Activated naive CD8-positive, alpha-beta T cell treated with anti-CD3 and anti-CD28 coated beads, Interleukin-2, amount 50 U/mL, for 16 hours (primary cell): ENCODE measurements around the gene PM20D1.
"Not testable (repeated sequence)": the region's sequence is repeated elsewhere in the genome, so short reads cannot be mapped to it uniquely, and the experiment has no call there.

Experiments
- DNase-seq: peaks from one replicate; pipeline ENCODE4 v3.0.0-alpha.2; 2020; ENCODE audit warnings: low read depth, low spot score

The PM20D1 gene, protein sequence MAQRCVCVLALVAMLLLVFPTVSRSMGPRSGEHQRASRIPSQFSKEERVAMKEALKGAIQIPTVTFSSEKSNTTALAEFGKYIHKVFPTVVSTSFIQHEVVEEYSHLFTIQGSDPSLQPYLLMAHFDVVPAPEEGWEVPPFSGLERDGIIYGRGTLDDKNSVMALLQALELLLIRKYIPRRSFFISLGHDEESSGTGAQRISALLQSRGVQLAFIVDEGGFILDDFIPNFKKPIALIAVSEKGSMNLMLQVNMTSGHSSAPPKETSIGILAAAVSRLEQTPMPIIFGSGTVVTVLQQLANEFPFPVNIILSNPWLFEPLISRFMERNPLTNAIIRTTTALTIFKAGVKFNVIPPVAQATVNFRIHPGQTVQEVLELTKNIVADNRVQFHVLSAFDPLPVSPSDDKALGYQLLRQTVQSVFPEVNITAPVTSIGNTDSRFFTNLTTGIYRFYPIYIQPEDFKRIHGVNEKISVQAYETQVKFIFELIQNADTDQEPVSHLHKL

GRCh38 chr1:205849619-205850355, at the start of gene PM20D1:
PM20D1 (minus strand) TSS chr1:205850132; CDS start chr1:205850072, 60 bp downstream.
- DNase-seq = peak; percentile 55

- no peak for DNase-seq
Measured at GRCh38 chr1:205896351-205896750, 46.4 kb upstream of the PM20D1 start.

- DNase-seq = not testable (repeated sequence)
Measured at GRCh38 chr1:205894119-205894518, 44.2 kb upstream of the PM20D1 start.

GRCh38 chr1:205892175-205892574, 42.2 kb upstream of the PM20D1 start:
- DNase-seq = not testable (repeated sequence)

- DNase-seq = not testable (repeated sequence)
Measured at GRCh38 chr1:205891481-205891880, 41.5 kb upstream of the PM20D1 start.

GRCh38 chr1:205890631-205891030, 40.7 kb upstream of the PM20D1 start:
- not testable (repeated sequence) for DNase-seq

- DNase-seq = not testable (repeated sequence)
Measured at GRCh38 chr1:205889706-205890105, 39.8 kb upstream of the PM20D1 start.

DNA sequence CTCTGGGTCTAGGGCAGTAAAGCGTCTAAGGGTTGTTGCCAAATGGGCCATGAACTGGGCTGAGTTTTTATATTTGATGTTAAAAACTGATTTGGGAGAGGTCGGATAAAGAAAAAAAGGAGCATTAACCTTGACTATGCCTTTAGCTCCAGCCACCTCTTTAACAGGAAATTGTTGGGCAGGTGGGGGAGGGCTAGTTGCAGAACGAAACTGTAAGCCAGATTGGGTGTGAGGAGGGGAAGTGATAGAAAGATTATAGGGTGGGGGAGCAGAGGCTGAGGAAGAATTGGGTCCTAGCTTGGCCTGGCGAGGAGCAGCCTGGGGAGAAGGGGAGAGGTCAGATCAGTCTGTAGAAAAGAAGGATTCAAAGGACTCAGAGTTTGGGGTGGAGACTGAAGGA, 39.1 kb upstream of the PM20D1 start:
- DNase-seq = not testable (repeated sequence)

- DNase-seq = no peak
Measured at GRCh38 chr1:205883792-205884191, 33.9 kb upstream of the PM20D1 start.

GRCh38 chr1:205880923-205881322, 31.0 kb upstream of the PM20D1 start:
- no peak for DNase-seq

DNA sequence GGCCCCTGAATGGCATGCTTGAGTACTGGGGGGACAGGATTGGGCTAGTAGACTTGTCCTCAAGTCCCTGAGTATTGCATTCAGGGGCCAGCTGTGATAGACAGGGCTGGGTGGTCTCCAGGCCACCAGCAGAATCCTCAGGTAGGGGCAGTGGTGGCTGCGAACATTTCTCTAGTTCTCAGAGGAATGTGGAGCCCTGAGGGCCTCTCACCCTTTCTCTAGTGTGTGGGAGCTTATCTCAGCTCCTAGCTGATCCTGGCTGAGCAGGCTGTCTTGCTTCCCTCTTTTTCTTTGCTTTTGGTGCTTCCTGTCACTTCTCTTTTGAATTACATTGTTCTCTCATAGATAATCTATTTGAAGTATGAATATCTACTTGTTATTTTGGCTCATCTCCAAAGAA, 30.0 kb upstream of the PM20D1 start:
- no peak for DNase-seq

DNA sequence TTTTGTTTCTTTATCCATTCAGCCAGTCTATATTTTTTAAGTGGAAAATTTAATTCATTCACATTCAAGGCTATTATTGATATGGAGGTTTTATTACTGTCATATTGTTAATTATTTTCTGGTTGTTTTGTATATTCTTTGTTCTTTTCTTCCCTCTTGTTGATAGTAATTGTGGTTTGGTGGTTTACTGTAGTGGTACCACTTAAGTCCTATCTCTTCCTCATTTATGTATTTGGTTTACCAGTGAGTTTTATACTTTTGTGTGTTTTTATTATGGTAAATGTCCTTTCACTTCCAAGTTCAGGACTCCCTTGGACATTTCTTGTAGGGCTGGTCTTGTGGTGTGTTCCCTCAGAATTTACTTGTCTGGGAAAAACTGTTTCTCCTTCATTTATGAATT, 28.1 kb upstream of the PM20D1 start:
- DNase-seq = no peak

DNA sequence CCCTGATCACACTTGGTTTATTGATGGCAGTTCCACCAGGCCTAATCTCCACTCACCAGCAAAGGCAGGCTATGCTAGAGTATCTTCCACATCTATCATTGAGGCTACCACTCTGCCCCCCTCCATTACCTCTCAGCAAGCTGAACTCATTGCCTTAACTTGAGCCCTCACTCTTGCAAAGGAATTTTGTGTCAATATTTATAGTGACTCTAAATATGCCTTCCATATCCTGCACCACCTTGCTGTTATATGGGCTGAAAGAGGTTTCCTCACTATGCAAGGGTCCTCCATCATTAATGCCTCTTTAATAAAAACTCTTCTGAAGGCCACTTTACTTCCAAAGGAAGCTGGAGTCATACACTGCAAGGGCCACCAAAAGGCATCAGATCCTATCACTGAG, 23.2 kb upstream of the PM20D1 start:
- not testable (repeated sequence) for DNase-seq

DNA sequence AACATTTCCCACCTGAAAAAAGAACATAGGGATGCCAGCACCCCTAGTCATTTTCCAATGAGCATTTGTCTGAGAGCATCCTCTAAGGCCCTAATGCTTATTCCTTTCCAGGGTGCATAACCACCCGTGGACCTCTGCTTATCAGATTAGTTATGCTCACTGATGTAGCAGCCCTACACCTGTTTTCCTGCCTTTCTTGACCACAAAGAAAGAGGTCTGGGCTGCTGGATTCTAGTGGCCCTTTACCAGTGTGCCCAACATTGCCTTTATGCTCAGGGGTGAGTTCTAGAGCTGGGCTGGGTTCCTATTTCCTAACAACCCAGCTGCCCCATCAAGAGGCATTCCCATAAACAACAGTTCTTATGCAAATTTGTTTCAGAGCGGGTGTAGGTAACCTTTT, 20.3 kb upstream of the PM20D1 start:
- no peak for DNase-seq

DNA sequence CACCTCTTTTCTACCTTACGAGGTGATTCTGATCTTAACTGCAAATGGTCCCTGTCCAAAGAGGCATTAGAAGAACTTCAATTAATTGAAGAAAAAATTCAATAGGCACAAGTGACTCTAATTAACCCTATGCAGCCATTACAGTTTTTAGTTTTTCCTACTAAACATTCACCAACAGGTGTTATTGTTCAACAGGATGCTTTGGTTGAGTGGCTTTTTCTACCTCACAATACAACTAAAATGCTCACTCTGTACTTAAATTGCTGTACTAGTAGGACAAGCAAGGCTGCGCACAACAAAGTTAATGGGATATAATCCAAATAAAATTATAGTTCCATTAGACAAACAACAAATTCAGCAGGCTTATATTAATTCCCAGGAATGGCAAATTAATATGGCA, 11.6 kb upstream of the PM20D1 start:
- DNase-seq = no peak

- DNase-seq = no peak
Measured at GRCh38 chr1:205858141-205858961, 8.4 kb upstream of the PM20D1 start.

- DNase-seq = not testable (repeated sequence)
Measured at GRCh38 chr1:205857501-205857900, 7.6 kb upstream of the PM20D1 start.

- no peak for DNase-seq
Measured at GRCh38 chr1:205856433-205856832, 6.5 kb upstream of the PM20D1 start.

GRCh38 chr1:205852969-205853368, 3.0 kb upstream of the PM20D1 start:
- DNase-seq = no peak

- no peak for DNase-seq
Measured at GRCh38 chr1:205851993-205852392, 2.1 kb upstream of the PM20D1 start.

GRCh38 chr1:205843036-205843859, 6.7 kb downstream of the PM20D1 start:
- no peak for DNase-seq
